HG02763 (cell line): Measurements from ENCODE around the gene CD164L2.
"Not testable (repeated sequence)": the region's sequence is repeated elsewhere in the genome, so short reads cannot be mapped to it uniquely, and the experiment has no call there.

Source experiments
- ATAC-seq: cut with Tn5 transposase; IDR thresholded peaks from one replicate; pipeline ENCODE4 v1.9.1; 2021; ENCODE audit warnings: mild to moderate bottlenecking, moderate library complexity; ENCODE audit not compliant: unreplicated experiment

The CD164L2 gene

DNA sequence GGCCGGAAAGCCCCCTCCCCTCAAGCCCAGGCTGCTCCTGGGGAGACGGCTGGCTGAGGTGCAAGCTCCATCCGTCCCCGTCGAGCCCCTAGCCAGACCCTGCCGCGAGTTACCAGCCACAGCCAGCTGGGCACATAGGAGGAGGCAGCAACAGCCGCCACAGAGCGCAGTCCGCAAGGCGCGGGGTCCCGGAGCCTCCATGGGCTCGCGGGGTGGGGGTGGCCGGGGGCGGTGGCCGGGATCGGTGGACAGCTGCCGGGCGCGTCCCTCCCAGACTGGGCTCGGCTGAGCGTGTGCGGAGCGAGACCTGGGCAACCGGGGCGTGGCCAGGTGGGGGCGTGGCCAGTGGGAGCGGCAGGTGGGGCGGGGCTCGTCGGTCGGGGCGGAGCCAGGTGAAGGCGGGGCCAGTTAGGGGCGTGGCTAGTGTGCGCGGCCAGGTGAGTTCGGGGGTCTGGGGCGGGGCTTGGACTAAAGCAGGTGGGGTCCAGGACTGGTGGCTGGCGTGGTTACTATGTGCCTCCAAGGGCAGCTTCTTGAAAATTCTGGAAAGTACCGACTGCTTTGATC, at the start of gene CD164L2:
Gene CD164L2, minus strand, starts transcription at position 295 of the 567 bp plus-strand sequence. Its CDS starts 94 bp downstream, at position 201.
- ATAC-seq = no peak

DNA sequence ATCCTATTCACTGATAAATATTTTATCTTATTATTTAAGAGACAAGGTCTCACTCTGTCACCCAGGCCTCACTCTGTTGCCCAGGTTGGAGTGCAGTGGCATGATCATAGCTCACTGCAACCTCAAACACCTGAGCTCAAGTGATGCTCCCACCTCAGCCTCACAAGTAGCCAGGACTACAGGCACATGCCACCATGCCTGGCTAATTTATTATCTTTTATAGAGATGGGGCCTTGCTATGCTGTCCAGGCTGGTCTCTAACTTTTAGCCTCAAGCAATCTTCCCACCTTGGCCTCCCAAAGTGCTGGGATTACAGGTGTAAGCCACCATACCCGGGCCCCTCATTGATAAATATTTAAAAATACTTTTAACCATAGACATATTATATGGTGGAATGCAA, 49.6 kb upstream of the CD164L2 start:
- not testable (repeated sequence) for ATAC-seq

DNA sequence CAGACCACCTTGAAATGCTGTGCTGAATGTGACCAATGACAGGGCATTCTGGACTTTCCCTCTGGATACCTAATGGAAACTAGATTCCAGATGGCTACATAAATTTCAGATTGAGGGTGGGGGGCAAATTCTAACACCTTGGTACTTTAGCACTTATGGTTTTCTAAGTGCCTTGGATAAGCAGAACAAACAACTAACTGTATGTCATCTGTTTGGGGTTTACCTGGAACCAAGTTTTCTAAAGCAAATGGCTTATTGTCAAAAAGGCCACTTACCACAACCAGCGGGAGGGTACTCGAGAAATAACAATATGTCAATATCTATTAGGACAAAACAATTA, 48.4 kb upstream of the CD164L2 start:
- ATAC-seq = no peak

DNA sequence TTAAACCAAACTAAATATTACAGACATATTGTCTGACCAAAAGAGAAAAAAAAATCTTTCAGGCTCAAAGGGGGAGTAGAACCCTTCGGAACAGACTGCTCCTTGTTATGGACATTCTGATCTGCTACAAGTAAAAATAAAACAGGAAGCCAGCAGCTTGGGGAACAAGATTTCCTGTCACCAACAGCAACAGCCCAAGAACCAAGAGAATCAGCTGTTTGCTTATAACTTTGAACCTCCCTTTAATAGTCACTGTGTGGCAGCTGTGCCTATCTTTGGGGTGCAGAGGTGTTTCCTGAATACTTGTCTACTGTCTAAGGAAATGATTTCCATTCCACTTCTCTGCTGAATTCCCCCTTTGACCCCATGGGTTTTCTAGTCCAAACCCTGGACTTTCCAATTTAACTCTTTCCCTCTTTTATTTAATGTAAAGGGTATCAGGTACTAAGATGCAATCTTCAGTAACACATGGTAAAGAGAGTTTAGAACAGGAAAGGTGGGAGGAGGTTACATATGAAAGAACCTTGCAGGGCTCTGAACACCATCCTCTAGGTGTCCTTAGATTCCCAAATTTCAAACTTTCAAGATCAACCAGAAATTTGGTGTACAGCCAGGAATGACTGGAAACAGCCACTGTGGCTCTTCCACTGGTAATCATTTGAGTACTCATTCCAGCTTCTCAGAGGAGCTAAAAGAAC, 47.9 kb upstream of the CD164L2 start:
- no peak for ATAC-seq

DNA sequence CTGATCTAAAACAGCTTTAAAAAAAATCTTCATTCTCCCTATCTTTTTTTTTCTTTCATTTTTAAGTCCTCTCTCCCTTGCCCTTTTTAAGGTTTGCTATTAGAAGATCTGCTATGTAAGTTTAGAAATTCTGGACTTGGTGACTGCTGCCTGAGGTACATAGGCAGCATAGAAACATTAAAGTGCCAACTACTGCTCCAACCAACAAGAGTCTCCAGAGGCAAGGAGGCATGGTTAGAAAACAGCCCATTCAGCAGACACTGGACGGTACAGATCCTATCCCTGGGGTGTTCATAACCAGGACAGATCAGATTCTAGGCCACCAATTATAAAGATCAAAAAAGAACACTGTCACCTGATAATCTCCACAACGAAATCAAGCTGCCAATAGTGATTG, 45.9 kb upstream of the CD164L2 start:
- no peak for ATAC-seq

DNA sequence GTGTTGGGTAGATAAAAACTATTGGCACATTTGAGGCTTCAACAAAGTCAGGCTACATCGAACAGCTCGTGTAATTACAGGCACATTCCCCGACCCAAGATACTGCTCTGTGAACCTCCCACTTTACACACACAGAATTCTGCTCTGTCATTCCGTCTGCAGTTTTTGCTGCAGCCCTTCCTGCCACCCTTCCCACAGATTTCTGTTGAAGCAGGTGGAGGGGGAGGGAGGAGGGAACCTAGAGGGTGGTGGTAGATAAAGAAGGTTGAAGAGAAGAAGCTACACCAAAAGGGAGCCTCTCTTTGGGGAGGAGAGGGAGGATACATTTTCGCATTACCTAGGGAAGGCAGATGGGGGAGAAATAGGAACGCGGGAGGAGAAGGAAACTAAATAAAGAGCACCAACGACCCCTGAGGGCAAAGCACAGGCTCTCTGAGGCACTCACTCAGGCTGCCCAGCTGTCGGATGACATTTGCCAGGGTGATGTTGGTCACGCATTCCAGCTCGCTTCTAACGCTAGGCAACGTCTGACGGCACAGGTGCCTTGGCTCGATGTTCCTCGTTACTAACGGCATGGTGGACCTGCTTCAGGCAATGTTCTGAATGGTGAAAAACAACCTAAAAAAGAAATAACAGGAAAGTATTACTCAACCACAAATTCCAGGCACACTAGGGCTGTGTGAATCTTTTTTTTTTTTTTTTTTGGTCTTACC, 45.3 kb upstream of the CD164L2 start:
- no peak for ATAC-seq

DNA sequence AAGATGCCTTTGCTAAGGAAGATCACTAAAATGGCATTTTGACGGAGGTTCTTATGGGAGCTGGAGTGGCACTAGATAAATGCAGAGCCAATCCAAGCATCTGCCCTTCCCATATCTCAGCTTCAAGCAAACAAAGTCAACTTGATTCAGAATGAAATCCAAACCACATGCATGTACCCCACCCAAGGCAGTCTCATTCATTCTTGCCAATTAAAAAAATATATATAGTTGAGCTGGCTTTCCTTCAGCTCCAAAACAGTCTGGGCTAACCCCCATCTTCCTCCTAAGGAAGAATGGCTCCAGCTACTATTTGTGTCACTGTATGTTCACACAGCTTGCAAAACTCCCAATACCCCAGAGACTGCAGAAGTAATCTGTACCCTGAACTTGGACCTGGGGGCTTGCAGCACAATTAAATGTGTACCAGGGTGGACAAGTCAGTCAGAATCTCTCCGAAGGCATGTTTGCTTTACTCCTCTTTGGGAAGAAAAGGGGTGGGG, 44.7 kb upstream of the CD164L2 start:
- no peak for ATAC-seq

DNA sequence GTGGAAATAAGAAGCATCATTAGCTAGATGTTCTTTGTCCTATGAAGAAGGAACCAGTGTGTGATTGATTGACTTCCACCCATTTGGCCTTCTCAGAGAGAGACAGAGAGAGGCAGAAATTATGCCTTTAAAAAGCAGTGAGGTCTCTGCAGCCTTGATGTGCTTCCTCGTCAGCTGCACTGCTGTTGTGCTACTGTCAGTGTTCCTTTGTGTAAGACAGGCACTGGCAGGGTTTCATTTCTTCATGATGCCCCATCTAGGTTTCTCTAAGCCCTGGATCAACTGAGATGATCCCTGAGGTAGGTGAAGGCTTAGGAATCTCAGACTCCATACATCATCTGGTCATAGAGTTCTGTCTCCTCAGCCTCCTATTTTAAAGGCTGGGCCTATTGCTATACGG, 44.2 kb upstream of the CD164L2 start:
- no peak for ATAC-seq

DNA sequence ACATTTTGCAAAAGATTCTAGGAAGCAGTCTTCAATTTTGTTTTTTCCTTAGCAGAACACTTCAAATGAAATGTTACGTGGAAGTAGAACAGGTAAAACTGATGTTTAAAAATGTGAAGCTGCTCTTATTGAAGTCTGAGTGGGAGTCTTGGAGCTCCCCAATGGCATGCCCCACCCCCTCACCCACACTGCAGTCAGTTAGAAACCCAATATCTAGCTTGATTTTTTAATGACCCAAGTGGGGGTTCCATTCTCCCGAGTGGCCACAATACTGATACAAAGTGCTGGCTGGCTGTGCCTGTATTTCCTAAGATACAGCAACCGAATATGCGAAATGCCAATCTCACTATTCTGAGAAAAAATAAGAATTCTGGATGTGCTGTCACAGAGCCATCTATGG, 40.6 kb upstream of the CD164L2 start:
- no peak for ATAC-seq

DNA sequence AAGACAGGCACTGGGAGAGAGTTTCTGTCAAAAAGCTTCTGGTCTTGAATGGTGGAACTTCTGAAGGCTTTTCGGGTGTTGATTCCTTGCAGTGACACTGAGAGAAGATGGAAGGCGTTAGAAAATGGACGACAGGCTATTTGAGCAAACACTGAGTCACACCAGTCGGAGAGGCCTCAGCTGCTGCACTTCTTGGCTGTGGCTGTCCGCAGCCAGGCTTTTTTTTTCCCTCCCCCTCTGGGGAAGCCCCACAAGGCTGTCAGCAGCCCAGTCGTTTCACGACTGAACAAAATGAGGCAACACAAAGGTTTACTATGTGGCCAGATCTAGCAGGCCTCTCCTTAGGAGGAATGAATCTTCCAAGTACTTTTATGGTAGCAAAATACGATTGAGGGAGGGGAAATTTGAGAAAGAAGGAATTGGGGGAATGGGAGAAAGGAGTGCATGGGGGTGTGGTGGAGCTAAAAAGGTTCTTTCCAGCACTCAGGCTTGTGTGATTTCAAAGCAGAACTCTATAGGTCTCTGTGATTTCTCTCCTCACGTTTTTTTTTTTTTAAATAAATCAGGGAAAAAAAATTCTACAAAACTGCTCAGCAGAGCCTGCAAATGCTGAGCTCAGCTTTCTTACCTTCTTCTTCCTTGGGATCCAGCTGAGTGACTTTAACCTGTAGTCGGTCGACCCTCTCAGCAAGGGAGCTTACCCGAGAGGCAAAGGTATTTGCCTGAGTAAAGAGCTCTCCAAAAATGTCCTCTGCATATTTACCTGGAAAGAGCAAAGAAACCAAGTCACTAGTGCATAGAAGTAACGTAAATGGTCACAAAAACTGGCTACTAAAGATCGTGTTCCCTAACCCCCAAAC, 35.4 kb upstream of the CD164L2 start:
- peak; percentile 75 for ATAC-seq

DNA sequence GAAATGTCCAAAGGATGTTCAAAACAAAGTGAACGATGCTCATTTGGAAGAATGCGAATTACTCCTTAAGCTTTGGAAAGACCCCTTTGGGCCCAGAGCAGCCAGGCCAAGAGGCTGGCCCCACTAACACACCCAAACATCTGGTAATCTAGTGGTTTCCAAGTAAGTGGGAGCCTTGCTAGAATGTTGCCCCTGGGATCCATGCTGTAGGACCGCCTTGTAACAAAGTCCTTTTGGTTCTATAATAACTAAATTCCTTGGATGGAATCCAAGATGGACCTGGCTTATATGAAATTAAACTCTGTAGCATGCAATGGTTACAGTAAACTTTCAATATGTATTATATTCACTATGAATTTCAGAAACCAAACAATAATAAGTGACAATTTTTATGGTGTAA, 34.6 kb upstream of the CD164L2 start:
- ATAC-seq = no peak

DNA sequence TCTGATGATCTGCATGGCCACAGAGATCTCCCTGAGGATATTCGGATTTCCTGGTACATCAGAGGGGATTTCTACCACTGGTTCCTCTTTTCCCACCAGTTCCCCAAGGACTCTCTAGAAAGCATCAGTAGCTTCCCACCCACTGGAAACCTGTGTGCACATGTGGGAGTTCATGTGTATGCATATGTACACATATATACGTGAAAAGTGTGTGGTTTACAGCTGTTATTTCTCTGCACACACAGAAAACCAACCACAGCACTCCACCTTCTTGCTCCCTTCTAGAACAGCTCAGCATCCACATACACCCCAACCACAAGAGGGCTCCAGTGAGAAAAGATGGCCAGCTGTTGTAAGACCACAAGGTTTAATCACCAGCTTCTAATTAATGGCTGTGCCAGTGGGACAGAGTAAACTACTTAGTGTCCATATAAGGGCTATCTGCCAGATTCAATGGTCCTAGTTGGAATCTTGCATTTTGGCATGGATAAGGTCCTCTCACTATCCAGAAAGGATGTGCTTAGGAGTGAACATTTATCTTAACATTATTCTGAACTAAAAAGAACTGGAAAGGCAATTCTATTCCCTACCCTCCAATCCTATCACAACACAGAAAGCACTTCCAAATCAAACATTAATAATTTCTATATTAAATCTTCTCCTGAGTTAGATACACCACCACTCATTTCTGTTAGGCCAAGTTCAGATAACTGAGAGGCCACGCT, 33.4 kb upstream of the CD164L2 start:
- no peak for ATAC-seq

DNA sequence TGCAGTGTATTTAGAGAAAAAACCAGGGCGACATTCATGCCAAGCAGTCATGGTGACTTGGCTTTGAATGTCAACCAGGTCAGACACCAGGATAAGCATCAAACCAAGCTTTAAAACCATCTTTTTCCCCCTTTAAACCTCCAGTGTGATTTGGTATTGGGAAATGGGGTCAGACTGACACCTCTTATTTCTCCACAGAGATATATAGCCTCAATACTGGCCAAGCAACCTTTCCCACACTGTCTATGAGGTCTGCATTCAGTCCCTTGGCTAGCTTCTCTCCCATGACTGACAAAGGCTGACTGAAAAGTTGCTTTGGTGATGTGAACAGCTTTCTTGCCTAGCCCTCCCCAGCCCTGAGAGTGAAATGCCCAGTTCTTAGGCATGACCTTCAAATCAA, 31.0 kb upstream of the CD164L2 start:
- ATAC-seq = no peak

DNA sequence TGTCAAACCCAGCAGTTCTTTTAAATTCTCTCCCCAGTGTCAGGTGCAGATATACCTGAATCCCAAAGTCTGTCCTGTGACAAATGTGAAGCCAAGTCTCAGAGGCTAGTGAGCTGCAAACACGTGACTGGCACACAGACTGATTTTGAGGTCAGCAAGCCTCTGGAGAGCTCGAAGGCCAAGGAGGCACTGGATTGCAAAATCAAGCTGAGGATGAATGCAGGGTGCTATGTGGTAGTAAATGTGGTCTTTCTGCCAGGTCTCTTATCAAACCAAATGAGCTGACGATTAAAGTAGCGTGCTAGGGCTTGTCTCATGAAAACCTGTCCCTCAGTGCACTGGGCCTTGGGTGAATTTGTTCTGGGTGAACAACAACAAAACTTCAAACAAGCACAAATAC, 29.9 kb upstream of the CD164L2 start:
- no peak for ATAC-seq

DNA sequence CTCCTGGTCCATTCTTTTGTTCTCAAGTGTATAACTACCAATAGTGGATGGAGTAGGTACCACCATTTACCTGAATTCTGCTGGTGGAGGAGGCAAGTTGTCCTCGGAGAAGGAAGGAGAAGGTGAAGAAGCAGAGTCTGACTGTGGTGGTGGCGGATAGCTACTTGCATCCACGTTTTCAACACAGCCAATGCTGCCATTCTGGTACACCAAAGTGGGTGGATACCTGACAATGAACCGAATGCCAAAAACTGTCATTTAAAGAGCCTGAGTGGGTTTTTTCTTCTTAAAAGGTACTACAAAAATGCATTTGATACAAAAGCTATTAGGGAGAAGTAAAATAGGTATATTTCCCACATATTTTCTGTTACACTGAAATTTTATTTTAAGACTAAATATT, 29.4 kb upstream of the CD164L2 start:
- no peak for ATAC-seq

DNA sequence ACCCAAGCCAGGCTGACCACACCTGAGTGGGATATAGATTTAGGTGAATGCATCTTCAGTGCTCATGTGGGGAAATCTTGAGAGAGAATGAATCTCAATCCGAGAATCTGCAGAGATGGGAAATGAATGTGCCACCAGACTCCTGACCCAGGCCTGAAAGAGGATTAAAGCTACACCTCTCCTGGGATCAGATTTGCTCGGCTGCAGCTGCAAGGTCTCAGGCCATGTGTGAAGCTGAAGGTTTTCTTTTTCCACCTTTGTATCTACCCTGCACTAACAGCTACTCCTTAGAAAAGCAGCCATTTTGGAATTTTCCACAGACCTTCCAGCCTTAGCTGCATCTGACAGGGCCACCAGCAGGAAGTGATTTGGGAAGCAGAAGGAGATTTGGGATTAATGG, 27.6 kb upstream of the CD164L2 start:
- ATAC-seq = no peak

DNA sequence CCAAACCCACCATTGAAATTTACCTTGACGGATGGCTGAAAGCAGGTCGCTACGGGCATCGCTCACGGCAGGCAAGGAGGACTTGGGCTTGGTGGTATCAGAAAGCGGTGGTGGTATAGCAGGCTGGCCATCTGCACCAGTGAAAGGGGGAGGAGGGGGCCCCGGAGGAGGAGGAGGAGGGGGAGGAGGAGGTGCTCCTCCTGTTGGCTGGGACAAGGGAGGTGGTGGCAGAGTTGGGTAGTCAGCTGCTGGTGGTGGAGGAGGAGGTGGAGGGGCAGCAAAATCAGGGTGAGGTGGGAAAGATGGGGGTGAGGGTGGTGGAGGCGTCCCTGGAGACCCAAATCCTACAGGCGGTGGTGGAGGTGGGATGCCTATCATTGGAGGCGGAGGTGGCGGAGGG, 26.5 kb upstream of the CD164L2 start:
- no peak for ATAC-seq

DNA sequence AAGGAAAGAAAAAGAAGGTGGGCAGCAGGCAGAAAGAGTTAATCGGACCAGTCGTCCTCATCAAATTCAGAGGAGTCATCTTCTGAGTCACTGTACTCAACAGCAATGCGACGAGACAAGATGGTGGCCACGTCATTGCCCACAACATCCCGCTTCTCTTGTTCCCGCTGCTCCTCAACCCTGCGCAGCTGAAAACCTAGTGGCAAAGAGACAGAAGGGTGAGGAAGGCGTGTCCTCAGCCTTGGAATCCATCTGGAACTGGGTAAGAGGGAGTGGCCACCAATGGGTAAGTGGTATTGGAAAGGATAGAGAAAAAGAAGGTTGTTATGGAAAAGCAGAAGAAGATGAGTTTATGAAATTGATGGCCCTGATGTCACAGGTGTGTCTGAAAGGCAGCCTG, 25.0 kb upstream of the CD164L2 start:
- ATAC-seq = no peak

DNA sequence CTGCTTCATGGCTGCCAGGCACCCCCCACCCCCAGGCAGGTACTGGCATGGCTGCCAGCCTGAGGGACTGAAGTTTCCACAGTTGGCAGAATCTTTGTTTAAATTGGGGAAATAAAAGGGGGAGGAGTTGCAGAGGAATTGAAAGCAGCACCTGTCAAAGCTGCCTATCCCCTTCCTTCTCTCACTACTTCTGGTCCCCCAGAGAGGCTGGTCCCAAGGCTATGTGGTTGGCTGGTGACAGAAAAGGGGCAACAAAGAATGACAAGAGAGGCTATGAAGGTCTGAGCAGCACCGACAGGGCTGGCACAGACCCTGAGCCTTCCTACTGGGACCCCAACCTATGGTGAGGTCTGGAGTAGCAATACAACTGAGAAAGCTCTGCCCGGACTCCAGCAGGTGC, 23.7 kb upstream of the CD164L2 start:
- not testable (repeated sequence) for ATAC-seq

DNA sequence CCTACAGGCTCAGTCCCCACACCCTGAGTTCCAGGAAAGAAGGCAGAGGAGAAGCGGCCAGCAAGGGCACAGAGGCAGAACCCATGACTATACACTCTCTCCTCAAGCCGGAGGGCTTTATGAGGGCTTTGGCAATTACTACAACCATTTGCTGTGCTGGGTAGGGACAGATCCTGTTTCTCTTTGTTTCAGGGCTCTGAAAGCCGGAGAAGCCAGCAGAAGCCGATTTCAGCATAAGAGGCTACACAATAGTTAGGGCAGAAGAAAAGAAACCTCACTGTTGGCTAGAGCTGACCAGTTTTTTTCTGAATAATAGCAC, 23.2 kb upstream of the CD164L2 start:
- no peak for ATAC-seq
